K562 (cell line): ENCODE measurements around the gene ECE2. TPM values are rescaled to one million over a fixed set of nuclear protein-coding genes. Genes with fewer than 3 reads are reported as not detected.
A peak's percentile ranks its signal among the peaks of the same experiment; 100 is the strongest.

Experiments used
- C11orf30 ChIP-seq: fragments of 450-650 bp; IDR thresholded peaks from 2 replicates; pipeline ENCODE4 v1.6.1; 2016; ENCODE audit warnings: low read depth, mild to moderate bottlenecking
- ELF1 ChIP-seq: fragments of 200-800 bp; sonication (Bioruptor generic); IDR thresholded peaks from 2 replicates; pipeline ENCODE4 v1.6.1; 2016; ENCODE audit warnings: missing genetic modification characterization, missing compliant biosample characterization
- HDAC8 ChIP-seq: fragments of 450-650 bp; IDR thresholded peaks from 2 replicates; pipeline ENCODE4 v1.6.1; 2016; ENCODE audit warnings: mild to moderate bottlenecking, missing genetic modification characterization, moderate library complexity, missing compliant biosample characterization
- HEY1 ChIP-seq: fragments of 250-450 bp; sonication (Bioruptor Pico); IDR thresholded peaks from 2 replicates; pipeline ENCODE4 v1.5.0; 2020; ENCODE audit warnings: mild to moderate bottlenecking, moderate library complexity, borderline replicate concordance
- MTA2 ChIP-seq: fragments of 450-650 bp; IDR thresholded peaks from 2 replicates; pipeline ENCODE4 v1.6.1; 2016; ENCODE audit warnings: low read depth
- NBN ChIP-seq: fragments of 450-650 bp; IDR thresholded peaks from 2 replicates; pipeline ENCODE4 v1.6.1; 2016; ENCODE audit warnings: low read depth, mild to moderate bottlenecking
- SIN3A ChIP-seq, 2 experiments: fragments of 150-350 bp in 1 of 2; IDR thresholded peaks; 2 replicates each; pipeline ENCODE4 v1.6.1; 2011 to 2016; ENCODE audit warnings: borderline replicate concordance in 2 of 2, low read depth in 2 of 2, low read length in 2 of 2, mild to moderate bottlenecking in 2 of 2, moderate library complexity in 2 of 2; ENCODE audit not compliant: control insufficient read depth in 1 of 2
- U2AF2 ChIP-seq: fragments of 200-400 bp; formaldehyde crosslinking; optimal IDR thresholded peaks from 2 replicates; pipeline ENCODE3; 2017; ENCODE audit warnings: low read depth, mild to moderate bottlenecking, low read length
- ZNF124 ChIP-seq: sonication (generic); formaldehyde crosslinking; IDR thresholded peaks from 2 replicates; pipeline ENCODE4 v1.8.1; 2022; ENCODE audit warnings: missing genetic modification reagents
- ZNF197 ChIP-seq: fragments of 200-800 bp; sonication (Bioruptor generic); IDR thresholded peaks from 2 replicates; pipeline ENCODE4 v1.6.1; 2016; ENCODE audit warnings: low read depth, missing genetic modification characterization, missing compliant biosample characterization
- ZNF445 ChIP-seq: fragments of 250-450 bp; sonication (Bioruptor Pico); IDR thresholded peaks from 2 replicates; pipeline ENCODE4 v1.4.0; 2020; ENCODE audit warnings: low read depth, mild to moderate bottlenecking, moderate library complexity
- ZNF644 ChIP-seq: fragments of 200-800 bp; sonication (Bioruptor generic); IDR thresholded peaks from 2 replicates; pipeline ENCODE4 v1.6.1; 2016; ENCODE audit warnings: low read depth, missing genetic modification characterization, missing compliant biosample characterization
- polyA plus RNA-seq, 8 experiments: library from polyadenylated mRNA; depleted of rRNA in 4 of 8; stranded (reverse) in 5 of 8; unstranded in 3 of 8; fragments of >200 nt; fragmentation: Nextera tagmentation in 2 of 8; fragmentation: Illumina TruSeq in 1 of 8; extraction: Ambion mirVana in 2 of 8; extraction: Trizol in 1 of 8; gene quantifications; 2 replicates each; pipeline versions ENCODE4 v1.2.1 to v1.2.3, GENCODE V29; 2011 to 2014; ENCODE audit warnings: inconsistent platforms in 1 of 8, missing spikeins in 1 of 8
- total RNA-seq, 7 experiments: library from RNA; depleted of rRNA in 6 of 7; stranded (reverse); fragments of >200 nt in 6 of 7; fragmentation: Illumina TruSeq in 2 of 7; extraction: Trizol in 2 of 7; gene quantifications; 2 replicates each; pipeline versions ENCODE4 v1.2.1 to v1.2.3, GENCODE V29; 2011 to 2021; ENCODE audit warnings: low replicate concordance in 1 of 7
- TF ChIP-seq, protein P1 (sequence below): fragments of 450-650 bp; IDR thresholded peaks from 2 replicates; pipeline ENCODE4 v1.6.1; 2016; ENCODE audit warnings: mild to moderate bottlenecking
- TF ChIP-seq, protein P2 (sequence below), 2 experiments: fragments of 450-650 bp; conservative IDR thresholded peaks; 2 replicates each; pipeline ENCODE4 v1.6.1; 2017; ENCODE audit warnings: mild to moderate bottlenecking in 2 of 2, moderate library complexity in 2 of 2
- TF ChIP-seq, protein P3 (sequence below): sonication (generic); formaldehyde crosslinking; IDR thresholded peaks from 2 replicates; pipeline ENCODE4 v1.8.0; 2022; ENCODE audit warnings: mild to moderate bottlenecking, missing genetic modification reagents
- TF ChIP-seq, protein P4 (sequence below): fragments of 250-450 bp; sonication (Bioruptor Pico); IDR thresholded peaks from 2 replicates; pipeline ENCODE4 v1.9.0; 2021; ENCODE audit warnings: mild to moderate bottlenecking, inconsistent platforms

Gene ECE2
- total and polyA plus RNA-seq, 9 of the 15 experiments (the other 6 are each of a cell fraction or from before 2014, with no cell fraction given) = not detected

GRCh38 chr3:184314700-184315542 is 39.1 kb downstream of the ECE2 start (continued):
- TF ChIP-seq ZNF445 (CRISPR knock-in tag) (no peak), HEY1 (no peak), ZNF197 (CRISPR knock-in tag) (no peak), ZNF644 (tag) (no peak), HDAC8 (tag) (no peak), SIN3A (IDR thresholded peaks at IDR 0.05; ENCODE audit: borderline replicate concordance in 2 of 2, control insufficient read depth in 1 of 2, low read depth in 2 of 2, low read length in 2 of 2) (peak; percentile 43 to 88; a peak in 3 of 4 replicates), U2AF2 (no peak), MTA2 (no peak), C11orf30 (no peak), ELF1 (peak; percentile 63), ZNF124 (CRISPR knock-in tag) (no peak), NBN (no peak)
- TF ChIP-seq, protein P1, sequence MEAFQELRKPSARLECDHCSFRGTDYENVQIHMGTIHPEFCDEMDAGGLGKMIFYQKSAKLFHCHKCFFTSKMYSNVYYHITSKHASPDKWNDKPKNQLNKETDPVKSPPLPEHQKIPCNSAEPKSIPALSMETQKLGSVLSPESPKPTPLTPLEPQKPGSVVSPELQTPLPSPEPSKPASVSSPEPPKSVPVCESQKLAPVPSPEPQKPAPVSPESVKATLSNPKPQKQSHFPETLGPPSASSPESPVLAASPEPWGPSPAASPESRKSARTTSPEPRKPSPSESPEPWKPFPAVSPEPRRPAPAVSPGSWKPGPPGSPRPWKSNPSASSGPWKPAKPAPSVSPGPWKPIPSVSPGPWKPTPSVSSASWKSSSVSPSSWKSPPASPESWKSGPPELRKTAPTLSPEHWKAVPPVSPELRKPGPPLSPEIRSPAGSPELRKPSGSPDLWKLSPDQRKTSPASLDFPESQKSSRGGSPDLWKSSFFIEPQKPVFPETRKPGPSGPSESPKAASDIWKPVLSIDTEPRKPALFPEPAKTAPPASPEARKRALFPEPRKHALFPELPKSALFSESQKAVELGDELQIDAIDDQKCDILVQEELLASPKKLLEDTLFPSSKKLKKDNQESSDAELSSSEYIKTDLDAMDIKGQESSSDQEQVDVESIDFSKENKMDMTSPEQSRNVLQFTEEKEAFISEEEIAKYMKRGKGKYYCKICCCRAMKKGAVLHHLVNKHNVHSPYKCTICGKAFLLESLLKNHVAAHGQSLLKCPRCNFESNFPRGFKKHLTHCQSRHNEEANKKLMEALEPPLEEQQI = no peak
- TF ChIP-seq, protein P2, sequence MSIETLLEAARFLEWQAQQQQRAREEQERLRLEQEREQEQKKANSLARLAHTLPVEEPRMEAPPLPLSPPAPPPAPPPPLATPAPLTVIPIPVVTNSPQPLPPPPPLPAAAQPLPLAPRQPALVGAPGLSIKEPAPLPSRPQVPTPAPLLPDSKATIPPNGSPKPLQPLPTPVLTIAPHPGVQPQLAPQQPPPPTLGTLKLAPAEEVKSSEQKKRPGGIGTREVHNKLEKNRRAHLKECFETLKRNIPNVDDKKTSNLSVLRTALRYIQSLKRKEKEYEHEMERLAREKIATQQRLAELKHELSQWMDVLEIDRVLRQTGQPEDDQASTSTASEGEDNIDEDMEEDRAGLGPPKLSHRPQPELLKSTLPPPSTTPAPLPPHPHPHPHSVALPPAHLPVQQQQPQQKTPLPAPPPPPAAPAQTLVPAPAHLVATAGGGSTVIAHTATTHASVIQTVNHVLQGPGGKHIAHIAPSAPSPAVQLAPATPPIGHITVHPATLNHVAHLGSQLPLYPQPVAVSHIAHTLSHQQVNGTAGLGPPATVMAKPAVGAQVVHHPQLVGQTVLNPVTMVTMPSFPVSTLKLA (conservative IDR thresholded peaks at IDR 0.05) = no peak
- TF ChIP-seq, protein P3, sequence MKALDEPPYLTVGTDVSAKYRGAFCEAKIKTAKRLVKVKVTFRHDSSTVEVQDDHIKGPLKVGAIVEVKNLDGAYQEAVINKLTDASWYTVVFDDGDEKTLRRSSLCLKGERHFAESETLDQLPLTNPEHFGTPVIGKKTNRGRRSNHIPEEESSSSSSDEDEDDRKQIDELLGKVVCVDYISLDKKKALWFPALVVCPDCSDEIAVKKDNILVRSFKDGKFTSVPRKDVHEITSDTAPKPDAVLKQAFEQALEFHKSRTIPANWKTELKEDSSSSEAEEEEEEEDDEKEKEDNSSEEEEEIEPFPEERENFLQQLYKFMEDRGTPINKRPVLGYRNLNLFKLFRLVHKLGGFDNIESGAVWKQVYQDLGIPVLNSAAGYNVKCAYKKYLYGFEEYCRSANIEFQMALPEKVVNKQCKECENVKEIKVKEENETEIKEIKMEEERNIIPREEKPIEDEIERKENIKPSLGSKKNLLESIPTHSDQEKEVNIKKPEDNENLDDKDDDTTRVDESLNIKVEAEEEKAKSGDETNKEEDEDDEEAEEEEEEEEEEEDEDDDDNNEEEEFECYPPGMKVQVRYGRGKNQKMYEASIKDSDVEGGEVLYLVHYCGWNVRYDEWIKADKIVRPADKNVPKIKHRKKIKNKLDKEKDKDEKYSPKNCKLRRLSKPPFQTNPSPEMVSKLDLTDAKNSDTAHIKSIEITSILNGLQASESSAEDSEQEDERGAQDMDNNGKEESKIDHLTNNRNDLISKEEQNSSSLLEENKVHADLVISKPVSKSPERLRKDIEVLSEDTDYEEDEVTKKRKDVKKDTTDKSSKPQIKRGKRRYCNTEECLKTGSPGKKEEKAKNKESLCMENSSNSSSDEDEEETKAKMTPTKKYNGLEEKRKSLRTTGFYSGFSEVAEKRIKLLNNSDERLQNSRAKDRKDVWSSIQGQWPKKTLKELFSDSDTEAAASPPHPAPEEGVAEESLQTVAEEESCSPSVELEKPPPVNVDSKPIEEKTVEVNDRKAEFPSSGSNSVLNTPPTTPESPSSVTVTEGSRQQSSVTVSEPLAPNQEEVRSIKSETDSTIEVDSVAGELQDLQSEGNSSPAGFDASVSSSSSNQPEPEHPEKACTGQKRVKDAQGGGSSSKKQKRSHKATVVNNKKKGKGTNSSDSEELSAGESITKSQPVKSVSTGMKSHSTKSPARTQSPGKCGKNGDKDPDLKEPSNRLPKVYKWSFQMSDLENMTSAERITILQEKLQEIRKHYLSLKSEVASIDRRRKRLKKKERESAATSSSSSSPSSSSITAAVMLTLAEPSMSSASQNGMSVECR (CRISPR knock-in tag) = peak; percentile 74
- TF ChIP-seq, protein P4, sequence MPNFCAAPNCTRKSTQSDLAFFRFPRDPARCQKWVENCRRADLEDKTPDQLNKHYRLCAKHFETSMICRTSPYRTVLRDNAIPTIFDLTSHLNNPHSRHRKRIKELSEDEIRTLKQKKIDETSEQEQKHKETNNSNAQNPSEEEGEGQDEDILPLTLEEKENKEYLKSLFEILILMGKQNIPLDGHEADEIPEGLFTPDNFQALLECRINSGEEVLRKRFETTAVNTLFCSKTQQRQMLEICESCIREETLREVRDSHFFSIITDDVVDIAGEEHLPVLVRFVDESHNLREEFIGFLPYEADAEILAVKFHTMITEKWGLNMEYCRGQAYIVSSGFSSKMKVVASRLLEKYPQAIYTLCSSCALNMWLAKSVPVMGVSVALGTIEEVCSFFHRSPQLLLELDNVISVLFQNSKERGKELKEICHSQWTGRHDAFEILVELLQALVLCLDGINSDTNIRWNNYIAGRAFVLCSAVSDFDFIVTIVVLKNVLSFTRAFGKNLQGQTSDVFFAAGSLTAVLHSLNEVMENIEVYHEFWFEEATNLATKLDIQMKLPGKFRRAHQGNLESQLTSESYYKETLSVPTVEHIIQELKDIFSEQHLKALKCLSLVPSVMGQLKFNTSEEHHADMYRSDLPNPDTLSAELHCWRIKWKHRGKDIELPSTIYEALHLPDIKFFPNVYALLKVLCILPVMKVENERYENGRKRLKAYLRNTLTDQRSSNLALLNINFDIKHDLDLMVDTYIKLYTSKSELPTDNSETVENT (CRISPR knock-in tag) = no peak
